ENCODE results near the gene UQCRC2.
"Not testable (repeated sequence)": the region's sequence is repeated elsewhere in the genome, so short reads cannot be mapped to it uniquely, and the experiment has no call there.

The UQCRC2 gene

DNA sequence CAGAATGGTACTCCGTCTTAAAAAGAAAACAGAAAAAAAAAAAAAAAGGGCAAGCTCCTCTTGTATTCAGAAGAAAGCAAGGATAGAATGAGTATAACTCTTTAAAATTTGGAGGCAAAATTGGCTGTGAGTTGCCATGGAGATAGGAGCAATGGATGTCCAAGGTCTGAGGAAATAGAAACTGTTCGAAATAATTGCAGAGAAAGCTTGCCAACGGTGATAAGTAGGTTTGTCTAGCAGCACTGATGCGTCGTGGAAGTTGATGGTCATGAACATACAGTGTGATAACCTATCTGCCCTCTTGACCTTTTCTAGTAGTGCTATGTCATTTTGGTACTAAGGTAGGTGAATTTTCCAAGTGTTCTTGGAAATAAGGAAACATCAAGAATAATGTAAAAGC is 57.7 kb downstream of the UQCRC2 start:
- DNase-seq (ENCODE audit: low read depth in 2 of 2): no peak

GRCh38 chr16:22012241-22012640 is 59.1 kb downstream of the UQCRC2 start:
- DNase-seq (ENCODE audit: low read depth in 2 of 2): no peak

DNA sequence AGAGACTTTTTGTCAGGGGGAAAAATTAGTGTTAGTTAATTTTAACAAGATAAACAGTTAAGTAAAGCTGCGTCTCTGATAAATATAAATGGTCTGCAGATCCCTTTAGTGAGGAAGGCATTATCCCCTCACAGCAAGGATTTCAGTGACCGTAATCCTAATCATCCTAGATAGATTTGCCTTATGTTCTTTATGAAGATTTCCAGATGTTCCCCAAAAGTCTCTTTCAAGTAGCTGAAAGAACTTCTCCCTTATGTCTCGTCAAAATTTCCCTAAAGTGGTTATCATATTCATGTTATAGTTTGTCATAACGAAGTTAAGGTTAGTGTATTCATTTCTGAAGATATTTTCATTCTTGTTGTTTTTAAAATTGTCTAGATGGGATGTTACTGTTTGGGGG is 60.3 kb downstream of the UQCRC2 start:
- DNase-seq (ENCODE audit: low read depth in 2 of 2): no peak

DNA sequence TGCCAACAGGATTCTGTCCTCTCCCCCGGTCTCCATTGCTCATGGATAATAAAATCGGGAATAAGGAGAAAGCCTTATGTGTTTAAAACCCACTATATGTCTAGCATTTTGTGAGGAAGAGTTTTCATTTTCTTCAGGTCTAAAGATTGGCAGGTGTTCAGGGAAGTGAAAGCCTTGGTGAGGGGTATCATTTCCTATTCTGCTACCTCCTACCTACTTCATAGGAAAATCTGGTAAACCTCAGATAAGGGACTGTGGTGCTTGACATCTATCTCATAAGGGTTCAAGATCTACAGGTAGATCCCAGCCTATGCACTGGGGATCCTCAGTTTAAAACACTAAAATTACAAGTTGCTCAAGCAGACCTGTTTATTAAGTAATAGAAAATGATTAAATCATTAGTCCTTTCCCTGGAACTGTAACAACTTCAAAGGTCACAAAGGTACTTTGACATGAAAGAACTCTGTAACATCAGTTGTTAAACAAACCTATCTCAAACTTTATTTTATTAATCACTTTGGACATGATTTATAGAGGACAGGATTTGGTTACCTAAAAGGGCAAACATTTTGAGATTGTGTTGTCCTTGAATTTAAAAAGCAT is 61.2 kb downstream of the UQCRC2 start:
- no peak for DNase-seq (ENCODE audit: low read depth in 2 of 2)

DNA sequence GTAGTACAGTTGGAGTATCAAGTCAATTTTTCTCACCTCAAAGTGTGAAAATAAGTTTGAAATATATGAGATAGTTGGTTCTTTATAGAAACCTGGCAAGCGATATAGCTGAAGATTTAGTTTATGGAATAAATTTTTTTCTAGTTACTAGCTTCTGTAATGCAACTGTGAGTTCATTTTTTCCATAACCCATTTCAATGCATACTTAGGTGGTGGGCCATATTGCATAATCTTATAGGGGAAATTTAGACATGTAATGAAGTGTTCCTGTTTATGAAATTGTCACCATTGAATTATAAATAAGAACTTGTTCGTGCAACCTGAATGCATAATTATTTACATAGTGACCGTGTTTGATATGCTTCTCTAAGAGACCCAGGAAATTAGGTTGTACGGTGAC is 63.8 kb downstream of the UQCRC2 start:
- DNase-seq (ENCODE audit: low read depth in 2 of 2): no peak

- DNase-seq (ENCODE audit: low read depth in 2 of 2): no peak
Measured at GRCh38 chr16:22018559-22018958, 65.4 kb downstream of the UQCRC2 start.

DNA sequence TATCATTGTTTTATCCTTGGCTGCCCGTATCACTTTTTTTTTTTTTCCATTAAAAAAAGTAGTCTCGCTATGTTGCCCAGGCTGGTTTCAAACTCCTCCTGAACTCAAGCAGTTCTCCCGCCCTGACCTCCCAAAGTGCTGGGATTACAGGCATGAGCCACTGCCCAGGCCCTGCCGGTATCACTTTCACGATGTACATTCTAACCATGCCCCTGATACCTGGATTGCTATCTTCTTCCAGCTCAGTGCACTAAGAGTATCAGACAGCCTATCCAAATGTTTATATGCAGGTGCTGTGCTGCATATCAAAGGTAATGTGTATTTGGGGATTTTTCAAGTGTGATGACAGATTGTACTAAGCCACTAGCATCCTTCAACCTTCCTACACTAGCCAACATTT is 69.0 kb downstream of the UQCRC2 start:
- no peak for DNase-seq (ENCODE audit: low read depth in 2 of 2)

DNA sequence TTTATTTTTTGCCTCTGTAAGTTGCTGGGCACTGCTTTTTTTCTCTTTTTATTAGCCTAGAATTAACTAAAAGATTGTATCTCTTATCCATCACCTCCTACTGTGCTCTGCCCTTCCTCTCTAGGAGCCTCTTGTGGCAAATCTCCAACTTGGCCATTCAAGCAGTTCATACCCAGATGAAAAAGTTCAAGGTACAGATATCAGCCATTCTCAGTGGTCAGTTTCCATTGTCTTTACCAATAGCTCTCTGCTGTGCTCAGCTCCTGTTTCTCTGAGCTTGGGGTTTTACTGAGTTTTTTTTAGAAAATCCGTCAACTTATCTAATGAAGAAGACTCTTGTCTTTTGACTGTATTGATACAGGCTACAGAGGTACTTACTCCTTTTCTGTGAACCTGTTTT is 70.3 kb downstream of the UQCRC2 start:
- DNase-seq (ENCODE audit: low read depth in 2 of 2): no peak

GRCh38 chr16:22024785-22025184 is 71.6 kb downstream of the UQCRC2 start:
- not testable (repeated sequence) for DNase-seq (ENCODE audit: low read depth in 2 of 2)

- DNase-seq (ENCODE audit: low read depth in 2 of 2): no peak
Measured at GRCh38 chr16:22027633-22028032, 74.5 kb downstream of the UQCRC2 start.

- no peak for DNase-seq (ENCODE audit: low read depth in 2 of 2)
Measured at GRCh38 chr16:22029632-22030031, 76.5 kb downstream of the UQCRC2 start.

GRCh38 chr16:22030087-22030812 is 77.1 kb downstream of the UQCRC2 start:
- no peak for DNase-seq (ENCODE audit: low read depth in 2 of 2)

- no peak for DNase-seq (ENCODE audit: low read depth in 2 of 2)
Measured at GRCh38 chr16:22031483-22032083, 78.4 kb downstream of the UQCRC2 start.

Measured in stimulated activated CD4-positive, alpha-beta T cell treated with anti-CD3 and anti-CD28 coated beads, Interleukin-1b, Interleukin-23, amount 100 ng/mL, for 1 hour (primary cell).